DMS153 (cell line): Measurements from ENCODE around the gene VIL1.

ENCODE experiments used
- DNase-seq: peaks from one replicate; lab custom pipeline; 2025; lab: John Stamatoyannopoulos, UW

VIL1 gene

DNA sequence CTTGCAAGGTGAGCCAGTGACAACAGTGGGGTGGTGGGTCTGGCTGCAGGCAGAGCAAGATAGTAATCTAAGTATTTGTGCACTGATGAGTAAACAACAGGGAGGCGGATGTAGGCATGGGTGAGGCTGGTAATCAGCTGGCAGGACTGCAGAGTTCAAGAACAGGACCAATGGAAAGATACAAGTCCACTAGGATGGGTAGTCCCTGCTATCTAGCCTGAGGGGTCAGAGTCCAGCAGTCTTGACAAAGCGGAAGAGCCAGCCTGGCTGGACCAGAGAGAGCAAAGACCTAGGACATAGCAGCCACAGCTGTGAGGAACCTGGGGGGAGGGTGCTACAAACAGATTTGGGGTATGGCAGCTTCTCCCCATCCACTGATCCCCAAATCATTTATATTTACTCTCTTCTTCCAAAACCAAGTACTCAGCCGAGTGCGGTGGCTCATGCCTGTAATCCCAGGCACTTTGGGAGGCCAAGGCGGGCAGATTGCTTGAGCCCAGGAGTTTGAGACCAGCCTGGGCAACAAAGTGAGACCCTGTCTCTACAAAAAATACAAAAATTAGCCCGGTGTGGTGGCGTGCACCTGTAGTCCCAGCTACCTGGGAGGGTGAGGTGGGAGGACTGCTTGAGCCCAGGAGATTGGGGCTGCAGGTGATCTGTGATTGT, 25.9 kb downstream of the VIL1 start:
- DNase-seq: no peak

DNA sequence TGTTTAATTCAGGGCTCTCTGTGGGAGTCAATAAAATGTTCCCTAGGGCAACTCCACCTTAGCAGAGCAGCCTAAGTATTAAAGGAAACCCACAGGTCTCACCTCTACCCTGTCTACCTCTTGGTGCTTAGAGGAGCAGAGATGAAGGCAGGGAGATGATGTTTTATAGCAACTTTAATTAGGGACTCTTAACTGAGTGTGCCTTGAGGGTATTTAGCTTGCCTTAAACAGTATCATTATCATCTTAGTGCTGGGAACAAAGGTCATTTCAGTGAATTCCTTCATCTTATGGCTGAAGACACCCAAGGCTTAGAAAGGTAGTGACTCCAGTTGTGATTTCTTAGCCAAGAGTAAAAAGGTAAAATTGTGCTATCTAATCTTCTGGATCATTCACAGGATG, 26.7 kb downstream of the VIL1 start:
- no peak for DNase-seq

DNA sequence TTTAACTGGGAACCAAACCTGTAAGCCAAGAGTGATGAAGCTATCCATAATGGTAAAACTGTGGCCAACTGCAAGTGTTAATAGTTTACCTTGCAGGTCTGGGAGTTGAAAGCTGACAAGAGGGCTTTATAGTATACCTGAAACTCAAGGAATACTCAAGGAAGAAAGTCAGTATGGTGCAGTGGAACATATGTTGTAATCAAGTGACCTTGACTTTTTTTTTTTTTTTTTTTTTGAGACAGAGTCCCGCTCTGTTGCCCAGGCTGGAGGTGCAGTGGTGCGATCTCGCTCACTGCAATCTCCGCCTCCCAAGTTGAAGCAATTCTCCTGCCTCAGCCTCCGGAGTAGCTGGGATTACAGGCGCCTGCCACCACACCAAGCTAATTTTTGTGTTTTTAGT, 27.6 kb downstream of the VIL1 start:
- DNase-seq: no peak

DNA sequence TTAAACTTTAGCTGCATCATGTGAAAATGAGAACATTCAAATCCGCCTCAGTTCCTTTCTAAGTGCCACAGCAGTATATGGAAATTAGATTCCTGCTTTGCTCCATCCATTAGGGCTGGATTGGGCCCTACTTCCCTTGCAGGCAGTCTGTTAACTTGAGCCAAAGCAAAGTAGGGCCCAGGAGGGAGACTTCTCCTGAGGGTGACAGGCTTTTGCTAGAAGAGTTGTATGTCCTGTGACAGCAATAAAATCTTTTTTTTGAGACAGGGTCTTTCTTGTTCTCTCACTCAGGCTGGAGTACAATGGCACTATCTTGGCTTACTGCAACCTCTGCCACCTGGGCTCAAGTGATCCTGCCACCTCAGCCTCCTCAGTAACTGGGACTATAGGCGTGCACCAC, 28.1 kb downstream of the VIL1 start:
- DNase-seq: no peak

DNA sequence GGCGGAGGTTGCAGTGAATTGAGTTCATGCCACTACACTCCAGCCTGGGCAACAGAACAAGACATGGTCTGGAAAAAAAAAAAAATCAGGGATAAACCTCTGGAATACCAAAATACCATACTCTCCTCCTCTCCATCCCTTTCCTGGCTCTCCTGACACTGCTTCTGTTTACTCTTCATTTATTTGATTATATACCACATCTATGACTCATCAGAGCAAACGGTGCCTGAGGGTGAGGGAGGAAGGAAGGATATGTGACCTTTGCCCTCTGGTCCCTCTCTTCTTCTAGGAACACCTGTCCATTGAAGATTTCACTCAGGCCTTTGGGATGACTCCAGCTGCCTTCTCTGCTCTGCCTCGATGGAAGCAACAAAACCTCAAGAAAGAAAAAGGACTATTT, 30.0 kb downstream of the VIL1 start:
- DNase-seq: peak; percentile 19

DNA sequence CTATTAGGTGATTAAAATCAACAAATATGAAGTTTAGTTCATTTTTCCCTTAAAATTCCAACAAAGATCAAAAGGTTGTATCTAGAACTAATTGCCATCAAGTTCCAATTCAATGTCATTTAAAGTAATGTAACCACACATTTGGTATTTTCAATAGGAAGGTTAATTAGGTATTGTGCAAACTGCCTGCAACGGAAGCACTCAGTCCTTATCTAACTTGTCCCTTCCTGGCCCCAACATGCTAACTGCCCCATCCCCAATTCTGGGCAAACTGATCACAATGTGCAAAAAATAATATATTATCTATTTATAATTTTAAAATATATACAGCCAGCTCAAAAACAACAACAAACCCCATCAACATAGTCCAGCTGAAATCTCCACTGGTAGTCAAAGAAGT, 33.2 kb downstream of the VIL1 start:
- DNase-seq: no peak

DNA sequence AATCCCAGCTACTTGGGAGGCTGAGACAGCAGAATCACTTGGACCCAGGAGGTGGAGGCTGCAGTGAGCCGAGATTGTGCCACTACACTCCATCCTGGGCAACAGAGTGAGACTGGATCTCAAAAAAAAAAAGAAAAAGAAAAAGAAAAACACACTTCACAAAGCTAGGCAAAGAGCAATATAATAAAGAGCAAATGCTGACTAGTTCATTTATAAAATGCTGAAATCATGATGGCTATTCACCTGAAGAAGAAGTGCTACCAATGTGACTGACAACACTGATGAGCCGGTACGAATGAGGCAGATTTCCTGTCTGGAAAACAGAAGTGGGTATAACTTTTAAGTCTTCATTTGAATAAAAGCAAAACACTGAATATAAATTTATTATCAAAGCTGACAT, 37.9 kb downstream of the VIL1 start:
- no peak for DNase-seq

DNA sequence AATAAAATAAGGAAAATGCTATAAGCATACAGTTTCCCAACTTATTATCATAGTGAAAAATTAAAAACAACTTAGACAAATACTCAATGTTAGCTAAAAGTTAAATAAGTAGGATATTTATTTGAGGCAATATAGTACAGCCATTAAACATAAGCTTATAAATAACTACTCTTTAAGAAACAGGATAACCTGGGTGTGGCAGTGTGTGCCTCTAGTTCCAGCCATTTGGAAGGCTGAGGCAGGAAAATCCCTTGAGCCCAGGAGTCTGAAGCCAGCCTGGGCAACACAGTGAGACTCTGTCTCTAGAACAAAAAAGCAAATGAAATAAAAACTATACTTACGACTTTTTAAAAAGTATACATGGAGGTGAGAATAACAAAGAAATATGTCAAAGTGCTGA, 39.7 kb downstream of the VIL1 start:
- no peak for DNase-seq

DNA sequence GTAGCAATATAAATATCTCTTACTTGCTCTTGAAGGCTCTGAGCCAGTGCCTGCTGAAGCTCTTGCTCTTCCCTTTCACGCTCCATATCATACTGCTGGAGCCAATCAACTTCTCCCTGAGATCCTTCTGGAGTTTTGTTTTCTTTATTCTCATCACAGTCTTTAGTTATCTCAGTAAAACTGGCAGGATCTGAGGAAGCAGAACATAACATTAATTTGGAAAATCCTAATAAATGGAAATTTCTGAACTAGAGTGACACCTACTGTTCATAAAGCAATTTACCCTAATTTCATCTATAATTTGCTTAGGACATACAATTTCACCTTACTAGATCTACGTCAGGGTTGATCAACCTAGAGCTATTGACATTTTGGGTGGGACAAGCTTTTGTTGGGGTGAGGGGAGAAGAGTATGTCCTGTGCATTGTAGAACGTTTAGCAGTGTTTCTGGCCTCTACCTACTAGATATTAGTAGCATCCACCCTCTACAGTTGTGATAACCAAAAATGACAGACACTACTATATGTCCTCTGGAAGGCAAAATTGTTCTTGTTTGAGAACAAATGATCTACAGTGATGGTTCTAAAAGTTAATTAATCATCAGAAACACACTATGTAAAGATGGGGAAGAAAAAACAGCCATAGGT, 47.2 kb downstream of the VIL1 start:
- no peak for DNase-seq

DNA sequence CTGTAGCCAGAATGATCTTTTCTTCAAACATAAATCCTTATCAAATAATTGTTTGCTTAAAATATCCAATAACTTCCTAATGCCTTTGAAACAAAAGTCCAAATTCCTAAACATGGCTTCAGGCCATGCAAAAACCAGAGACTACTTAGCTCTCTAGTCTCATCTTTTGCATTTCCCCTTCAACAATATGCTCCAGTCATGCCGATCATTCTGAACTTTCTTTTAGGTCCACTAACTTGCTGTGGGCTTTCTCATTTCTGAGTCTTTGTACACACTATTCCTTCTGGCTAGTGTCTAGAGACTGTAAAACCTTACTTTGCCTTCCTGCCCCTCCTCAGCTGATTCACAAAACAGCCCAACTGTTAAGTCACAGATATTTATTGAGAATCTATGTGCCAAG, 51.5 kb downstream of the VIL1 start:
- no peak for DNase-seq

DNA sequence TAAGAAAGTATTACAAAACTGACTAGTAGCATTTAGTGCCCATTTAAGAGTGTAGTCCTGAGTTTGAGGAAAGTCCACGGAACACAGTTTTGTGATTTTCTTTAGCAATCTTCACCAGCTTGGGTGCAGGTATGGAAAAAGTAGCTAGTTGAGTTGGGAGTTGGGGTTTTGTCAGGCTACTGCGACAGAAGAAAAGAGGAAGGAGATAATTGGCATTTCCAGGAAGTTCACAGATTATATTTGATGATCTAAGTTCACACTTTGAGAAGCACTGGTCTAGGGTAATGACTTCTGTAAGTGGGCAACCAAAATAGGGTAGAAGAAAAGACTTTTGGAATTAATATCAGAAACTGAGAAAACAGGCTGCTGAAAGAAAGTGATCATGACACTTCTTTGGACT, 52.1 kb downstream of the VIL1 start:
- DNase-seq: no peak

DNA sequence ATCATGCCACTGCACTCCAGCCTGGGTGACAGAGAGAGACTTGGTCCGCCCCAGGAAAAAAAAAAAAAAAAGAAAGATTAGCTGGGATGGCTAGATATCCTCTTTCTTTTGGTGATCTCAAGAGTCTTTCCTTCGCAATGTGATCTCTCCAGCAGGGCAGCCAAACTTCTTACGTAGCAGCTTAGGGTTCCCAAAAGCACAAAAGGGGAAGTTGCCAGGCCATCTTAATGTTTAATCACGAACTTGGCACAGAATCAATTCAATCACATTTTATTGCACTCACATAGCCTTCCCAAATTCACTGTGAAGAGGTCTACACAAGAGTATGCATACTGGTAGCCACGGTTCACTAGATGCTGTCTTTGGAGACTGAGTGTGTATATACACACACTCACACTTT, 53.1 kb downstream of the VIL1 start:
- no peak for DNase-seq

DNA sequence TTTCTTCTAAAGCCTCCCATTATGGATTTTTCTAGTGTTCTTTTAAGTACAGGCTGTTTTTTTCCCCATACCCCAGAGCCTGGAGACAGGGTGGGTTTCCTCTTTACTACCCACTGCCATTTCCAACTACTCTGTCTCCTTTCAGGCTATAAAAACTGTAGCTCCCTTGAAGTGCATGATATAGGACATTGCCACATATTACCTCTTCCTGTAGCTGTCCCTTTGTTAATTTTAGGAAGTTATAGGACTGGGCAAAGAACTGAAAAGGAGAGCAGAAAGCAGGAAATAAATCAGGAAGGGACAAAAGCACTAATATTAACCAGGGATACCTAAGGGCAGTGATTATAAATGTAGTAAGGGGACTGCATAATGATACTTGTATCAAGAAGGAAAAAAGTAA, 54.1 kb downstream of the VIL1 start:
- DNase-seq: no peak

DNA sequence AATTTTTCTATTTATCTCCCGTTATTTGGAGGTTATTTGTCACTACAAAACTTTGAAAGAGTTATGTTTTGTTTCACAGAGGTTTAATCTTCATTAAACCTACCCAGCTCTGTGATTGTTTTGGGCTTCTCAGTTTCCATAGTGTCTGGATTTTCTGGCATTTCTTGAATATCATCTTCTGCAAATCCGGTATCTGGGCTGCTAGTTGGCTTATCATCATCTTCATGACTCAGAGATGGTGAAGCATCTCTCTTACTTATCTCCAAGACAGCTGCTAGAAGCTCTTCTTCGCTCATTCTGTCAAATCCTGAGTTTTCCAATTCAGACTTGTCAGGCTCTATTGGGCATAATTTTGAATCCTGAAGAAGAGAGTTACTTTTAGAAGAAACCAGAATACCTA, 55.6 kb downstream of the VIL1 start:
- DNase-seq: no peak

DNA sequence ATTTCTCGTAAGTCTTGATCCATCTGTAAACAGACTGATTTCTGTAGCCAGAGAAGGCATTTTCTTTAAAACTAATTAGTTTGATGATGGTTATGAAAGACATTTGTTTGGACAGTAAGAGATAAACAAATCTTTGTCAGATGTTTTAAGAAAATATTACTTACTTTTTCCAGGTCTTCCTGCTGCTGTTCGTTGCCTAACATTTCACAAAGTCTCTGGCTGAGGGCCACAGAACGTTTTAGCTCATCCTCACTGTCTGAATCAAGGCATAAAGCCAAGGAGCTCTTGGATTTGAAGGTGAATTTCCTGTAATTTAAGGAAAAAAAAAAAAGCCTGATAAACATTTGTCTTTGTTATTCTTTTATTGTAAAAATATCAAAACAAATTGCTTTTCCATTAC, 57.8 kb downstream of the VIL1 start:
- no peak for DNase-seq

DNA sequence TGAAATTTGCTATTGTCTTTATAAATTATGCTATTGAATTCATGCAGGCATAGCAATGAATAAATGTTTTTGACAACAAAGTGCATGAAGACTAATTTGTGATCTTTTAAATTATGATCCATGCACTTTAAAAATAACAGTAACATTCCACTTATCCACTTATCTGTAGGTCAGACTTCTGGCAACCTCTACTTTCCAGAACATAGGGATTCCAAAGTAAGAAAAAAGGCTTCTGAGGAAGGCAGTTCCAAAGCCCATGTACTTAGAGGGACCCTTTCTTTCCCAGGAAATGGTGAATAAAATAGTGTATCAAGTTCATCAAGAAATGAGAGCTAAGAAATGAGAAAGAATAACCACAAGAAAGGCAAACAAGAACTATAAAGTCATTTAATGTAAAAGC, 58.3 kb downstream of the VIL1 start:
- DNase-seq: no peak

DNA sequence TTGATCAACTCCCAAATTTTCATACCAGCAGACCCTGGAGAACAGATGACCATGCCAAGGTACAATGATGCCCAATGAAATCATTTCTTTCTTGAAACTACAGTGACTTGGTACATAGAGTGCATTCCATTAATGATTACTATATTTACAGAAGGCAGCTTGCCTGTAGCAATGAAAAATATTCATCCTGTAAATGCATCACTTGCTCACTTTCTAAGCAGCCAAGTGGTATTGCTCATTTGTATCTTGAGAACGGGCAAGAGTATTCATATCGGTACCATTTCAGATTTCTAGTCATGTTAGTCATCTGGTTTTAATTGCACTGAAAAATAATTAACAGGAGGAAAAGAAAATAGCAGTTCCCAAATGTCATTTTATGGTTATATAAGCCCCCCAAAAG, 59.6 kb downstream of the VIL1 start:
- no peak for DNase-seq

DNA sequence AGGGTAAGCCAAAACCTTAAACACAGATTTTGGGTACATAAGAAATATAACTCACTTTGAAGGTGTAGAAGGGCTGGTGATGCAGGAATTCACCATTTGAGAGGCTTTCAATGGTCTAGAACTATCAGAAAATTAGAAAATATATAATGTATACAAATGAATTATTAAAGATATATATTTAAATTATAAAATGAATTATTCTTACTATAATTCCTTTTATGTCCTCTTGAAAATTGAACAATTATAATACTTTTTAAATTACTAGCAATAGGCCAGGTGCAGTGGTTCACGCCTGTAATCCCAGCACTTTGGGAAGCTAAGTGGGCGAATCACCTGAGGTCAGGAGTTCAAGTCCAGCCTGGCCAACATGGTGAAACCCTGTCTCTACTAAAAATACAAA, 60.7 kb downstream of the VIL1 start:
- DNase-seq: no peak

DNA sequence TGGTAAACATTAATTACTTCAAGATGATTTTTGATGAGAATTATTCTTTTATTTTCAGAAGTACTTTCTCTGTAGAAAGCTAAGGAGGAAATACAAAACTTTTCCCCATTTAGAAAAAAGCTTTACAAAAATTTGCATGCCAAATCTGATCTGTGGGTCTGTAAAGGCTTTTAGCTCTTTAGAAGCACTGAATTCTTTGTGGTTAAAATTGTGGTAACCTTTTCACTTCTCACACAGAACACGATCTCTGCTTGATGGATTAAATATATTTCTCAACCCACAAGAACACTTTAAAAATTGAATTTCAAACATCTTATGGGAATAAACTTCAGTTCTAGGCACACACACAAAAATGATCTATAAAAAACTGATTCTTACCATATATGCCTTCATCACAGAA, 63.7 kb downstream of the VIL1 start:
- no peak for DNase-seq

DNA sequence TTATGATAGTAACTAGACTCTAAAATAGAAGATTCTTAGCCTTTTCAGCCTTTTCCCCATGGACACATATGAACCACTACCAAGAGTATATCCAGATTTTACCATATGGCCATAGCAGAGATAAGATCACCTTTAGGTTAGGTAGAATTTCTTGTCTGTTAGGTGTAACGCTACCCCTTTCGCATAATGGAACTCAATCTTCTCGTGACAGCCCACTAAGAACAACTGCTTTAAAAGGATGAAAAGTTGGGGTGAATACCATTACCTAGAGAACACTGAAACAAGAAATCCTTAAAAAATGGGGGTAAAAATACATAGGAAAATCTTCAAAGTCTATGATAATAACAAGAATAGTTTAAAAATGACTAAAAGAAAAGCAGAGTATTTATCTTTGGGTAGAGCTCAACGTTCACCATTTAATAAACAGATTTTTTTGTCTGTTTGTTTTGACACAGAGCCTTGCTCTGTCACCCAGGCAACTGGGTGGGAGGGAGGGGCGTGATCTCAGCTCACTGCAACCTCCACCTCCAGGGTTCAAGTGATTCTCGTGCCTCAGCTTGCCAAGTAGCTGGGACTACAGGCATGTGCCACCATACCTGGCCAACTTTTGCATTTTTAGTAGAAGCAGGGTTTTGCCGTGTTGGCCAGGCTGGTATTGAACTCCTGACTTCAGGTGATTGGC, 67.2 kb downstream of the VIL1 start:
- DNase-seq: no peak

DNA sequence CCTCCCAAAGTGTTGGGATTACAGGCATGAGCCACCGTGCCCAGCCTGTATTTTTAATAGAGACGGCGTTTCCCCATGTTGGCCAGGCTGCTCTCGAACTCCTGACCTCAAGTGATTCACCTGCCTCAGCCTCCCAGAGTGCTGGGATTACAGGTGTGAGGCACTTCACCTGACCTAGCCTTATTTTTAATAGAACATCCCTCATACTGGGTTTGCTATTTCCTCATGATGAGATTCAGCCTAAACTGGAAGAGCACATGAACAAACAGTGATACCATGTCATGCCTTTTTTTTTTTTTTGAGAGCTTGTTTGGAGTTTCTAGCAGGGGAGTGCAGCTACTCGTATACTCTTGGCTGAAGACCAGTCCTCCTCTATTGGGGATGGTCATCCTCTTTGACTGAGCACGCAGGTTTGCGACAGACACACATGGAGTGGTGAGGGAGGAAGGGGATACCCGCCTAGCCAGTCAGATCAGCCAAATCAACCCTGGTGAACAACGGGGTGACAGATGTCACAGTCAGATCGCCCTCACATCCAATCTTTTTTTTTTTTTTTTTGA, 81.7 kb downstream of the VIL1 start:
- DNase-seq: no peak

DNA sequence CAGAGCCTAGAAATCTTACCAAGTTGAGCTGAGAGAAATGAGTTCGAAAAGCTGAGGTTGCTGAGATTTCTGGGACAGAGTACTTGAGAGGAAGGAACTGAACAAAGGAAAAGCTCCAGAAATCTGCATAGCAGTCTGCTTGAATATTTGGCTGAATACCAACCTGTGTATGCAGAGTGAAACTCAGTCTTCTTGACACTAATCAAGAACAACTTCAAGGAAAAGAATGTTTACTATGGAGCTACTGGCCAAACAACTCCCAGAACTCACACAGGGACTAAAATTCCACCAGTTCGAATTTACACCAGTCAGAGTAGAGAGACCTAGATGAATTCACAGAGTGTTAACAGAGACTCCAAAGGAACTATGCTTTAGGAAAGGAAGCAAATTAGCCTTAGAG, 82.7 kb downstream of the VIL1 start:
- no peak for DNase-seq
